ENCODE results near the gene PARVB.

GRCh38 chr22:44028091-44028490 is 4.0 kb downstream of the PARVB start:
- TF ChIP-seq, protein P1, sequence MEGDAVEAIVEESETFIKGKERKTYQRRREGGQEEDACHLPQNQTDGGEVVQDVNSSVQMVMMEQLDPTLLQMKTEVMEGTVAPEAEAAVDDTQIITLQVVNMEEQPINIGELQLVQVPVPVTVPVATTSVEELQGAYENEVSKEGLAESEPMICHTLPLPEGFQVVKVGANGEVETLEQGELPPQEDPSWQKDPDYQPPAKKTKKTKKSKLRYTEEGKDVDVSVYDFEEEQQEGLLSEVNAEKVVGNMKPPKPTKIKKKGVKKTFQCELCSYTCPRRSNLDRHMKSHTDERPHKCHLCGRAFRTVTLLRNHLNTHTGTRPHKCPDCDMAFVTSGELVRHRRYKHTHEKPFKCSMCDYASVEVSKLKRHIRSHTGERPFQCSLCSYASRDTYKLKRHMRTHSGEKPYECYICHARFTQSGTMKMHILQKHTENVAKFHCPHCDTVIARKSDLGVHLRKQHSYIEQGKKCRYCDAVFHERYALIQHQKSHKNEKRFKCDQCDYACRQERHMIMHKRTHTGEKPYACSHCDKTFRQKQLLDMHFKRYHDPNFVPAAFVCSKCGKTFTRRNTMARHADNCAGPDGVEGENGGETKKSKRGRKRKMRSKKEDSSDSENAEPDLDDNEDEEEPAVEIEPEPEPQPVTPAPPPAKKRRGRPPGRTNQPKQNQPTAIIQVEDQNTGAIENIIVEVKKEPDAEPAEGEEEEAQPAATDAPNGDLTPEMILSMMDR (optimal IDR thresholded peaks at IDR 0.05 in 1 of 3, IDR thresholded peaks at IDR 0.05 in 1 of 3, conservative IDR thresholded peaks at IDR 0.05 in 1 of 3; ENCODE audit: extremely low read depth in 1 of 3, insufficient read depth in 2 of 3, low read length in 3 of 3), result no peak
- no peak for TF ChIP-seq EZH2 (IDR thresholded peaks at IDR 0.05; ENCODE audit: low read length)
